ENCODE results near the gene GALK2. TPM values are rescaled to one million over a fixed set of nuclear protein-coding genes. Genes with fewer than 3 reads are reported as not detected.

The GALK2 gene
- total and polyA plus RNA-seq, 2 of the 8 experiments (the other 6 are each of a cell fraction or from before 2014, with no cell fraction given), result 8.7 to 16.1 TPM

- TF ChIP-seq JUN (IDR thresholded peaks at IDR 0.05; ENCODE audit: low read depth, low read length), result no peak
- TF ChIP-seq GTF2F1 (IDR thresholded peaks at IDR 0.05; ENCODE audit: borderline replicate concordance, low read depth, low read length), result no peak
- TF ChIP-seq POLR2A (IDR thresholded peaks at IDR 0.05; ENCODE audit: control extremely low read depth in 1 of 2, low read depth in 2 of 2, low read length in 2 of 2), result no peak
- TF ChIP-seq POLR2AphosphoS5 (IDR thresholded peaks at IDR 0.05; ENCODE audit: low read depth, low read length), result no peak
Observed at GRCh38 chr15:49303003-49303402, 133.0 kb downstream of the GALK2 start (continued).

All from H1 (cell line).